Panc1 (cell line): Measurements from ENCODE around the gene IL15.

ENCODE experiments used
- CTCF ChIP-seq: fragments of 450-650 bp; IDR thresholded peaks from 2 replicates; pipeline ENCODE4 v1.5.1; 2017; ENCODE audit warnings: mild to moderate bottlenecking
- REST ChIP-seq, 2 experiments: IDR thresholded peaks; 2 replicates each; pipeline ENCODE4 v1.6.1; 2011 to 2012; ENCODE audit warnings: low read depth in 2 of 2, control low read depth in 1 of 2, low read length in 1 of 2, mild to moderate bottlenecking in 1 of 2, moderate library complexity in 1 of 2; ENCODE audit not compliant: insufficient read depth in 1 of 2

- TF ChIP-seq CTCF (no peak), REST (IDR thresholded peaks at IDR 0.05; ENCODE audit: insufficient read depth in 1 of 2, low read depth in 2 of 2, low read length in 1 of 2) (no peak)
These were observed 55.7 kb downstream of the IL15 start for GRCh38 chr4:141692081-141692480.
